OCI-LY3 (cell line): ENCODE measurements around the gene MYH10.

Experiments
- H2AFZ ChIP-seq: fragments of 200-600, 300-600 bp; shearing (Covaris generic); 2 replicates; pipeline ENCODE4 v1.6.0; 2014; ENCODE audit warnings: antibody characterized with exemption, low read depth, low read length
- H3K27ac ChIP-seq: fragments of 200-600, 300-600 bp; sonication (generic); 2 replicates; pipeline ENCODE4 v1.5.1; 2014; ENCODE audit warnings: mild to moderate bottlenecking, low read length, moderate library complexity, mixed read lengths
- H3K27me3 ChIP-seq: fragments of 200-600, 300-600 bp; sonication (generic); 2 replicates; pipeline ENCODE4 v1.6.1; 2014; ENCODE audit warnings: low read depth, low read length, mixed read lengths
- H3K36me3 ChIP-seq: fragments of 200-600, 300-600 bp; sonication (generic); replicated peaks from 2 replicates; pipeline ENCODE3; 2014; ENCODE audit warnings: low read depth, low read length, mixed read lengths
- H3K4me1 ChIP-seq: fragments of 300-600, 200-600 bp; sonication (generic); 2 replicates; pipeline ENCODE4 v1.6.1; 2014; ENCODE audit warnings: low read length, mixed read lengths
- H3K4me2 ChIP-seq: fragments of 200-600, 300-600 bp; sonication (generic); 2 replicates; pipeline ENCODE4 v1.6.1; 2014; ENCODE audit warnings: low read length, mixed read lengths
- H3K4me3 ChIP-seq: fragments of 300-600, 200-600 bp; sonication (generic); 2 replicates; pipeline ENCODE4 v1.5.1; 2014; ENCODE audit warnings: antibody characterized with exemption, mild to moderate bottlenecking, low read length, moderate library complexity
- H3K79me2 ChIP-seq: fragments of 300-600, 200-600 bp; shearing (Covaris generic); 2 replicates; pipeline ENCODE4 v1.6.1; 2014; ENCODE audit warnings: mild to moderate bottlenecking, low read length, mixed read lengths
- H3K9ac ChIP-seq: fragments of 300-600, 200-600 bp; shearing (Covaris generic); 2 replicates; pipeline ENCODE4 v1.6.0; 2014; ENCODE audit warnings: mild to moderate bottlenecking, low read length, moderate library complexity
- H3K9me3 ChIP-seq: fragments of 200-600, 300-600 bp; shearing (Covaris generic); 2 replicates; pipeline ENCODE4 v1.6.1; 2014; ENCODE audit warnings: low read length, mixed read lengths; ENCODE audit not compliant: insufficient read depth
- H4K20me1 ChIP-seq: fragments of 200-600, 300-600 bp; sonication (generic); 2 replicates; pipeline ENCODE4 v1.6.1; 2016; ENCODE audit warnings: low read length, mixed read lengths; ENCODE audit not compliant: insufficient read depth
- EZH2phosphoT487 ChIP-seq: fragments of 200-600 bp; shearing (Covaris generic); IDR thresholded peaks from 2 replicates; pipeline ENCODE4 v1.6.1; 2018; ENCODE audit warnings: antibody characterized with exemption, mixed run types, low read depth
- TF ChIP-seq, protein P1 (sequence below): fragments of 200-600, 300-600 bp; sonication (generic); IDR thresholded peaks from 2 replicates; pipeline ENCODE4 v1.5.1; 2014; ENCODE audit warnings: antibody characterized with exemption, low read length, low read depth

Gene MYH10

GRCh38 chr17:8658810-8659209, 28.3 kb upstream of the MYH10 start:
- H3K4me2 ChIP-seq = no peak overlapping the region
- no peak overlapping the region for H3K4me3 ChIP-seq
- H2AFZ ChIP-seq = no peak overlapping the region
- H3K9ac ChIP-seq = no peak overlapping the region
- H3K27ac ChIP-seq = no peak overlapping the region
- H4K20me1 ChIP-seq = no peaks in the 10 kb centered on the region
- no peaks in the 10 kb centered on the region for H3K9me3 ChIP-seq
- H3K79me2 ChIP-seq = no peaks in the 10 kb centered on the region
- H3K27me3 ChIP-seq = no peaks in the 10 kb centered on the region
- TF ChIP-seq, protein P1, sequence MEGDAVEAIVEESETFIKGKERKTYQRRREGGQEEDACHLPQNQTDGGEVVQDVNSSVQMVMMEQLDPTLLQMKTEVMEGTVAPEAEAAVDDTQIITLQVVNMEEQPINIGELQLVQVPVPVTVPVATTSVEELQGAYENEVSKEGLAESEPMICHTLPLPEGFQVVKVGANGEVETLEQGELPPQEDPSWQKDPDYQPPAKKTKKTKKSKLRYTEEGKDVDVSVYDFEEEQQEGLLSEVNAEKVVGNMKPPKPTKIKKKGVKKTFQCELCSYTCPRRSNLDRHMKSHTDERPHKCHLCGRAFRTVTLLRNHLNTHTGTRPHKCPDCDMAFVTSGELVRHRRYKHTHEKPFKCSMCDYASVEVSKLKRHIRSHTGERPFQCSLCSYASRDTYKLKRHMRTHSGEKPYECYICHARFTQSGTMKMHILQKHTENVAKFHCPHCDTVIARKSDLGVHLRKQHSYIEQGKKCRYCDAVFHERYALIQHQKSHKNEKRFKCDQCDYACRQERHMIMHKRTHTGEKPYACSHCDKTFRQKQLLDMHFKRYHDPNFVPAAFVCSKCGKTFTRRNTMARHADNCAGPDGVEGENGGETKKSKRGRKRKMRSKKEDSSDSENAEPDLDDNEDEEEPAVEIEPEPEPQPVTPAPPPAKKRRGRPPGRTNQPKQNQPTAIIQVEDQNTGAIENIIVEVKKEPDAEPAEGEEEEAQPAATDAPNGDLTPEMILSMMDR = no peak
- TF ChIP-seq EZH2phosphoT487 = no peak
- H3K4me1 ChIP-seq = no peaks in the 10 kb centered on the region
- no peaks in the 10 kb centered on the region for H3K36me3 ChIP-seq

DNA sequence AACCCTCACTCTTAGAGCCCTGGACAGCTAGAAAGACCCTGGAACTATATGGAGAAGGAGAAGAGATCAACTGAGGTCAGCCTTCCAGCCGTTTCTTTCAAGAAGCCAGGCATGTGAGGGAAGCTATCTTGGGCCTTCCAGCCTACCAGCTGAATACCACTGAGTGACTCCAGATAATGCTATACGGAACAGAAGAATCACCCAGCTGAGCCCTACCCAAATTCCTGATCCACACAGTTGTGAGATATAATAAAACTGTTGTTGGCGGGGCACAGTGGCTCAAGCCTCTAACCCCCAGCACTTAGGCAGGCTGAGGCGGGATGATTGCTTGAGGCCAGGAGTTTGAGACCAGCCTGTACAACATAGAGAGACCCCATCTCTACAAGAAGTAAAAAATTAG, 26.2 kb upstream of the MYH10 start:
- H3K79me2 ChIP-seq = no peaks in the 10 kb centered on the region
- H3K27me3 ChIP-seq = no peaks in the 10 kb centered on the region
- no peaks in the 10 kb centered on the region for H4K20me1 ChIP-seq
- H3K4me3 ChIP-seq = no peak overlapping the region
- H3K4me1 ChIP-seq = no peaks in the 10 kb centered on the region
- H3K36me3 ChIP-seq = no peaks in the 10 kb centered on the region
- no peak overlapping the region for H3K27ac ChIP-seq
- no peak overlapping the region for H3K4me2 ChIP-seq
- no peaks in the 10 kb centered on the region for H3K9me3 ChIP-seq
- H2AFZ ChIP-seq = no peak overlapping the region
- no peak overlapping the region for H3K9ac ChIP-seq
- no peak for TF ChIP-seq EZH2phosphoT487
- TF ChIP-seq, protein P1 = no peak

DNA sequence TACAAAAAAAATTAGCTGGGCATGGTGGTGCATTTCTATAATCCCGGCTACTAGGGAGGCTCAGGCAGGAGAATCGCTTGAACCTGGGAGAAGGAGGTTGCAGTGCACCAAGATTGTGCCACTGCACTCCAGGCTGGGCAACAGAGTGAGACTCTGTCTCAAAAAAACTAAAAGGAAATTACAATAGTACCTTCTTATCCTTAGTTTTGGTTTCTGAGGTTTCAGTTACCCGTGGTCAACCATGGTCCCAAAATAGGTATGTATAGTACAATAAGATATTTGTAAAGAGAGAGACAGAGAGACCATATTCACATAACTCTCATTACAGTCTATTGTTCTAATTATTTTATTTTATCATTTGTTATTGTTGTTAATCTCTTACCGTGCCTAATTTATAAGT, 24.3 kb upstream of the MYH10 start:
- no peaks in the 10 kb centered on the region for H3K4me1 ChIP-seq
- no peak overlapping the region for H3K4me3 ChIP-seq
- no peaks in the 10 kb centered on the region for H3K36me3 ChIP-seq
- no peaks in the 10 kb centered on the region for H4K20me1 ChIP-seq
- no peaks in the 10 kb centered on the region for H3K9me3 ChIP-seq
- no peaks in the 10 kb centered on the region for H3K27me3 ChIP-seq
- no peak overlapping the region for H3K27ac ChIP-seq
- TF ChIP-seq, protein P1 = no peak
- TF ChIP-seq EZH2phosphoT487 = no peak
- H3K4me2 ChIP-seq = no peak overlapping the region
- H3K79me2 ChIP-seq = no peaks in the 10 kb centered on the region
- no peak overlapping the region for H3K9ac ChIP-seq
- no peak overlapping the region for H2AFZ ChIP-seq

- no peak for TF ChIP-seq EZH2phosphoT487
- TF ChIP-seq, protein P1 = peak; percentile 12; the same call in 1 of the 2 replicates
- Histone ChIP-seq H3K36me3 (no peaks in the 10 kb centered on the region), H3K4me1 (no peaks in the 10 kb centered on the region), H3K4me2 (no peak overlapping the region), H3K4me3 (no peak overlapping the region), H3K27ac (no peak overlapping the region), H3K27me3 (no peaks in the 10 kb centered on the region), H4K20me1 (no peaks in the 10 kb centered on the region), H3K9ac (no peak overlapping the region), H3K79me2 (no peaks in the 10 kb centered on the region), H3K9me3 (no peaks in the 10 kb centered on the region), H2AFZ (no peak overlapping the region)
Observed at GRCh38 chr17:8651013-8651412, 20.5 kb upstream of the MYH10 start.
